HEK293 (cell line): ENCODE results near the gene SMARCB1.

ENCODE experiments used
- CTCF ChIA-PET: fragments of 350-600 bp; formaldehyde crosslinking; extraction: SDS; loops from one replicate; lab custom pipeline; 2021; ENCODE audit warnings: antibody characterized with exemption; lab: Yijun Ruan, JAX
- POLR2A ChIA-PET: fragments of 300-600 bp; formaldehyde crosslinking; extraction: SDS; loops from one replicate; lab custom pipeline; 2020; ENCODE audit warnings: antibody characterized with exemption, inconsistent platforms; lab: Yijun Ruan, JAX
- H3K27ac ChIP-seq: fragments of 200-500 bp; sonication (Bioruptor generic); 2 replicates; pipeline ENCODE4 v1.5.1; 2014; ENCODE audit warnings: low read depth, low read length, control low read depth, inconsistent platforms; ENCODE audit errors: extremely low read depth
- H3K36me3 ChIP-seq, 2 experiments: fragments of 200-500 bp in 1 of 2; sonication (Bioruptor generic) in 1 of 2; 1 replicate in 1 of 2; 2 replicates in 1 of 2; pipeline ENCODE4 v1.5.1; 2014 to 2017; ENCODE audit warnings: inconsistent platforms in 2 of 2, low read length in 2 of 2; ENCODE audit not compliant: control insufficient read depth in 2 of 2, insufficient read depth in 1 of 2
- H3K4me1 ChIP-seq: fragments of 200-500 bp; sonication (Bioruptor generic); 2 replicates; pipeline ENCODE4 v1.5.1; 2014; ENCODE audit warnings: mild to moderate bottlenecking, low read length, inconsistent platforms; ENCODE audit not compliant: control insufficient read depth, insufficient read depth
- H3K4me3 ChIP-seq: 2 replicates; pipeline ENCODE4 v1.5.1; 2011; ENCODE audit warnings: low read depth, mild to moderate bottlenecking, control low read depth, low read length, moderate library complexity
- H3K9me3 ChIP-seq: fragments of 200-500 bp; sonication (Bioruptor generic); 2 replicates; pipeline ENCODE4 v1.5.1; 2014; ENCODE audit warnings: low read depth, low read length, inconsistent platforms; ENCODE audit not compliant: control insufficient read depth, insufficient read depth
- FEZF1 ChIP-seq: fragments of 450-650 bp; formaldehyde crosslinking; IDR thresholded peaks from 2 replicates; pipeline ENCODE4 v1.5.1; 2016; ENCODE audit warnings: missing biosample characterization, missing genetic modification characterization
- GFI1B ChIP-seq: fragments of 450-650 bp; formaldehyde crosslinking; IDR thresholded peaks from 2 replicates; pipeline ENCODE4 v1.5.1; 2016; ENCODE audit warnings: missing biosample characterization, missing genetic modification characterization
- GLI2 ChIP-seq: fragments of 450-650 bp; formaldehyde crosslinking; IDR thresholded peaks from 2 replicates; pipeline ENCODE4; 2017; ENCODE audit warnings: missing biosample characterization, missing genetic modification characterization, low read depth, borderline replicate concordance
- HOXC10 ChIP-seq: sonication (generic); formaldehyde crosslinking; IDR thresholded peaks from 2 replicates; pipeline ENCODE4 v1.8.1; 2023; ENCODE audit warnings: mild to moderate bottlenecking, missing genetic modification reagents
- OVOL3 ChIP-seq: fragments of 450-650 bp; formaldehyde crosslinking; IDR thresholded peaks from 2 replicates; pipeline ENCODE4 v1.5.1; 2016; ENCODE audit warnings: missing biosample characterization, missing genetic modification characterization
- RBAK ChIP-seq: fragments of 450-650 bp; formaldehyde crosslinking; IDR thresholded peaks from 2 replicates; pipeline ENCODE4 v1.5.1; 2016; ENCODE audit warnings: missing biosample characterization, missing genetic modification characterization
- REPIN1 ChIP-seq: fragments of 450-650 bp; formaldehyde crosslinking; IDR thresholded peaks from 2 replicates; pipeline ENCODE4 v1.5.1; 2017; ENCODE audit warnings: missing biosample characterization, missing genetic modification characterization, low read depth
- SALL2 ChIP-seq: fragments of 450-650 bp; formaldehyde crosslinking; IDR thresholded peaks from 2 replicates; pipeline ENCODE4 v1.5.0; 2017; ENCODE audit warnings: missing biosample characterization, mild to moderate bottlenecking, missing genetic modification characterization, borderline replicate concordance
- SCRT2 ChIP-seq: fragments of 450-650 bp; formaldehyde crosslinking; IDR thresholded peaks from 2 replicates; pipeline ENCODE4 v1.5.1; 2016; ENCODE audit warnings: missing biosample characterization, missing genetic modification characterization
- SP3 ChIP-seq: fragments of 450-650 bp; formaldehyde crosslinking; IDR thresholded peaks from 2 replicates; pipeline ENCODE4 v1.5.1; 2016; ENCODE audit warnings: missing biosample characterization, missing genetic modification characterization
- YY1 ChIP-seq: fragments of 450-650 bp; formaldehyde crosslinking; IDR thresholded peaks from 2 replicates; pipeline ENCODE4 v1.5.1; 2018; ENCODE audit warnings: missing biosample characterization, missing genetic modification characterization
- ZBTB48 ChIP-seq: fragments of 450-650 bp; formaldehyde crosslinking; IDR thresholded peaks from 2 replicates; pipeline ENCODE4 v1.5.1; 2016; ENCODE audit warnings: missing biosample characterization, missing genetic modification characterization
- ZBTB8A ChIP-seq: fragments of 450-650 bp; formaldehyde crosslinking; IDR thresholded peaks from 2 replicates; pipeline ENCODE4 v1.5.1; 2016; ENCODE audit warnings: missing biosample characterization, missing genetic modification characterization
- ZEB2 ChIP-seq: fragments of 450-650 bp; formaldehyde crosslinking; IDR thresholded peaks from 2 replicates; pipeline ENCODE4 v1.5.1; 2016; ENCODE audit warnings: missing biosample characterization, missing genetic modification characterization
- ZNF121 ChIP-seq: fragments of 450-650 bp; formaldehyde crosslinking; IDR thresholded peaks from 2 replicates; pipeline ENCODE4 v1.5.1; 2016; ENCODE audit warnings: missing biosample characterization, missing genetic modification characterization
- ZNF202 ChIP-seq: fragments of 450-650 bp; formaldehyde crosslinking; IDR thresholded peaks from 2 replicates; pipeline ENCODE4 v1.5.1; 2016; ENCODE audit warnings: missing biosample characterization, missing genetic modification characterization, borderline replicate concordance
- ZNF248 ChIP-seq: fragments of 450-650 bp; formaldehyde crosslinking; IDR thresholded peaks from 2 replicates; pipeline ENCODE4 v1.5.1; 2017; ENCODE audit warnings: missing biosample characterization, missing genetic modification characterization
- ZNF341 ChIP-seq: fragments of 450-650 bp; formaldehyde crosslinking; IDR thresholded peaks from 2 replicates; pipeline ENCODE4; 2016; ENCODE audit warnings: low read depth, missing biosample characterization, missing genetic modification characterization
- ZNF416 ChIP-seq: fragments of 450-650 bp; formaldehyde crosslinking; IDR thresholded peaks from 2 replicates; pipeline ENCODE4 v1.5.1; 2016; ENCODE audit warnings: missing biosample characterization, missing genetic modification characterization
- ZNF670 ChIP-seq: fragments of 450-650 bp; formaldehyde crosslinking; IDR thresholded peaks from 2 replicates; pipeline ENCODE4 v1.5.1; 2016; ENCODE audit warnings: missing biosample characterization, missing genetic modification characterization, low read depth
- ZNF701 ChIP-seq: fragments of 450-650 bp; formaldehyde crosslinking; IDR thresholded peaks from 2 replicates; pipeline ENCODE4 v1.5.1; 2016; ENCODE audit warnings: missing biosample characterization, missing genetic modification characterization
- ZNF777 ChIP-seq: fragments of 450-650 bp; formaldehyde crosslinking; IDR thresholded peaks from 2 replicates; pipeline ENCODE4 v1.5.1; 2017; ENCODE audit warnings: missing biosample characterization, missing genetic modification characterization, borderline replicate concordance
- ZNF792 ChIP-seq: fragments of 450-650 bp; formaldehyde crosslinking; IDR thresholded peaks from 2 replicates; pipeline ENCODE4 v1.5.1; 2016; ENCODE audit warnings: missing biosample characterization, missing genetic modification characterization
- ZNF837 ChIP-seq: fragments of 450-650 bp; formaldehyde crosslinking; IDR thresholded peaks from 2 replicates; pipeline ENCODE4 v1.5.1; 2016; ENCODE audit warnings: missing biosample characterization, missing genetic modification characterization
- TF ChIP-seq, protein P1 (sequence below): fragments of 450-650 bp; formaldehyde crosslinking; IDR thresholded peaks from 2 replicates; pipeline ENCODE4 v1.5.1; 2017; ENCODE audit warnings: missing biosample characterization, missing genetic modification characterization
- TF ChIP-seq, protein P2 (sequence below): fragments of 450-650 bp; formaldehyde crosslinking; IDR thresholded peaks from 2 replicates; pipeline ENCODE4 v1.5.1; 2016; ENCODE audit warnings: missing biosample characterization, missing genetic modification characterization
- TF ChIP-seq, protein P3 (sequence below): fragments of 450-650 bp; formaldehyde crosslinking; IDR thresholded peaks from 2 replicates; pipeline ENCODE4 v1.5.1; 2016; ENCODE audit warnings: missing biosample characterization, missing genetic modification characterization

SMARCB1 gene

DNA sequence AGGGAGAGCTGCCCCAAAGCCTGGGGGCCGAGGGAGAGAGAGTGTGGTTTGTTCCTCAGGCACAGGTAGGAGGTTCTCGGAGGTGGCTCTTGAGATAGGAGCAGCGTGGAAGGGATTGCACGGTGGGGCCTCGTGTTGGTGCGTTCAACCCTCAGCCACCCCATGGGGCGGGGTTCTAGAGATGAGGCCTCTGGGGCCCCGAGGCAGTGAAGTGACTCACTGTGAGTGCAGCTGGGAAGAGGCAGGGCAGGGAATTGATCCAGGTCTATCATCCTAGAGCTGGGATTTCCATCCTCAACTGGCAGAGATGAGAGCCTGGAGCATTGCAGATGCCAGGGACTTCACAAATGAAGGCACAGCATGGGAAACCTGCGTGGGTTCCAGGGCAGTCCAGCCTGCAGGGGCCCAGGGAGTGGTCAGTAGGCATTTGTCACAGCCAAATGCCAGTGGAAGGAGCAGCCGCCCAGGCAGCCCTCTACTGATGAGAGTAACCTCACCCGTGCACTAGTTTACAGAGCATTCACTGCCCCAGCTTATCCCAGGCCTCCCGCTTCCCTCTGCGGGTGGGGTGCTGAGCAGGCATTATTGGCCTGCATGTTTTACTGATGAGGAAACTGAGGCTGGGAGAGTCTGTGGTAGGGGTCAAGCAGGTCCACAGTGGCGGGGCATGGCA, 5.1 kb upstream of the SMARCB1 start (continued):
- TF ChIP-seq, protein P1, sequence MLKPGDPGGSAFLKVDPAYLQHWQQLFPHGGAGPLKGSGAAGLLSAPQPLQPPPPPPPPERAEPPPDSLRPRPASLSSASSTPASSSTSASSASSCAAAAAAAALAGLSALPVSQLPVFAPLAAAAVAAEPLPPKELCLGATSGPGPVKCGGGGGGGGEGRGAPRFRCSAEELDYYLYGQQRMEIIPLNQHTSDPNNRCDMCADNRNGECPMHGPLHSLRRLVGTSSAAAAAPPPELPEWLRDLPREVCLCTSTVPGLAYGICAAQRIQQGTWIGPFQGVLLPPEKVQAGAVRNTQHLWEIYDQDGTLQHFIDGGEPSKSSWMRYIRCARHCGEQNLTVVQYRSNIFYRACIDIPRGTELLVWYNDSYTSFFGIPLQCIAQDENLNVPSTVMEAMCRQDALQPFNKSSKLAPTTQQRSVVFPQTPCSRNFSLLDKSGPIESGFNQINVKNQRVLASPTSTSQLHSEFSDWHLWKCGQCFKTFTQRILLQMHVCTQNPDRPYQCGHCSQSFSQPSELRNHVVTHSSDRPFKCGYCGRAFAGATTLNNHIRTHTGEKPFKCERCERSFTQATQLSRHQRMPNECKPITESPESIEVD: no peak
- TF ChIP-seq ZBTB48 (tag by site-specific recombination): peak; percentile 48; the same call in 1 of the 2 replicates
- TF ChIP-seq, protein P2, sequence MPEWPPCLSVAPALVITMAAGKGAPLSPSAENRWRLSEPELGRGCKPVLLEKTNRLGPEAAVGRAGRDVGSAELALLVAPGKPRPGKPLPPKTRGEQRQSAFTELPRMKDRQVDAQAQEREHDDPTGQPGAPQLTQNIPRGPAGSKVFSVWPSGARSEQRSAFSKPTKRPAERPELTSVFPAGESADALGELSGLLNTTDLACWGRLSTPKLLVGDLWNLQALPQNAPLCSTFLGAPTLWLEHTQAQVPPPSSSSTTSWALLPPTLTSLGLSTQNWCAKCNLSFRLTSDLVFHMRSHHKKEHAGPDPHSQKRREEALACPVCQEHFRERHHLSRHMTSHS: no peak

DNA sequence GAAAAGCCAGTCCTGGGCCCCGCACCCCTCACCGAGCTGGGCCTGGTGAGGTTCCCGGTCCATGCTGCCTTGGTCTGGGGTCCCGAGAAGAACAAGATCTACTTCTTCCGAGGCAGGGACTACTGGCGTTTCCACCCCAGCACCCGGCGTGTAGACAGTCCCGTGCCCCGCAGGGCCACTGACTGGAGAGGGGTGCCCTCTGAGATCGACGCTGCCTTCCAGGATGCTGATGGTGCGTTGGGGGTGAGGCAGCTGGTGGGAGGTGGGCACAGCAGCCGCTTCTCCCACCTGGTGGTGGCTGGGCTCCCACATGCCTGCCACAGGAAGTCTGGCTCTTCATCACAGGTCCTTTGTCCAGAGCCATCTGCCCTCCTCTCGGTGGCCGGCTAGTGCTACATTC, 4.5 kb upstream of the SMARCB1 start:
- no peak overlapping the region for H3K27ac ChIP-seq
- POLR2A ChIA-PET: no interaction called here
- CTCF ChIA-PET: no interaction called here
- H3K4me1 ChIP-seq: no peaks in the 10 kb centered on the region; the same call in 1 of the 2 replicates
- H3K9me3 ChIP-seq: no peaks in the 10 kb centered on the region
- no peaks in the 10 kb centered on the region for H3K36me3 ChIP-seq
- H3K4me3 ChIP-seq: no peak overlapping the region
- TF ChIP-seq OVOL3 (tag by site-specific recombination) (no peak), REPIN1 (tag by site-specific recombination) (no peak), ZNF341 (tag by site-specific recombination) (no peak), GLI2 (tag by site-specific recombination) (no peak)

DNA sequence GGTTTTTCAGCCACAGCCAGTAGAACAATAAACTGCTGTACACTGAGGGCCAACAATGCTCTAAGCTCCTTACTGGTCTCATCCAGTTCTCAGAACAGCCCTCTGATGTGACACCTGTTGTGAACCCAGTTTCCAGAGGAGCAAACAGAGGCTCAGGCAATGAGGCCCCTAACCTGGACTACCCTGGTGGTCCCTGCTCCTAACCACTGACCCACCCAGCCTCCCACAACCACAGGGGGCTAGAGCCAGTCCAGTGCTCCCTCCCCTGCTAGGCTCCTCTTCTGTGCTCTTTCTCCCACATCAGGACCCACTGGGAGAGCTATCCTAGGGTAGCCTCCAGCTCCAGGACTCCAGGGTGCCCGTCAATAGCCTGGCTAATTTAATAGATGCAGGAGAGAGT, 4.1 kb upstream of the SMARCB1 start:
- H3K9me3 ChIP-seq: no peaks in the 10 kb centered on the region
- H3K4me1 ChIP-seq: no peaks in the 10 kb centered on the region; the same call in 1 of the 2 replicates
- POLR2A ChIA-PET: no interaction called here
- no peak overlapping the region for H3K4me3 ChIP-seq
- H3K36me3 ChIP-seq: no peaks in the 10 kb centered on the region
- peak; percentile 36; the same call in 1 of the 2 replicates for TF ChIP-seq SCRT2 (tag by site-specific recombination)
- TF ChIP-seq ZNF777 (tag by site-specific recombination): no peak
- CTCF ChIA-PET: no interaction called here
- H3K27ac ChIP-seq: no peak overlapping the region

DNA sequence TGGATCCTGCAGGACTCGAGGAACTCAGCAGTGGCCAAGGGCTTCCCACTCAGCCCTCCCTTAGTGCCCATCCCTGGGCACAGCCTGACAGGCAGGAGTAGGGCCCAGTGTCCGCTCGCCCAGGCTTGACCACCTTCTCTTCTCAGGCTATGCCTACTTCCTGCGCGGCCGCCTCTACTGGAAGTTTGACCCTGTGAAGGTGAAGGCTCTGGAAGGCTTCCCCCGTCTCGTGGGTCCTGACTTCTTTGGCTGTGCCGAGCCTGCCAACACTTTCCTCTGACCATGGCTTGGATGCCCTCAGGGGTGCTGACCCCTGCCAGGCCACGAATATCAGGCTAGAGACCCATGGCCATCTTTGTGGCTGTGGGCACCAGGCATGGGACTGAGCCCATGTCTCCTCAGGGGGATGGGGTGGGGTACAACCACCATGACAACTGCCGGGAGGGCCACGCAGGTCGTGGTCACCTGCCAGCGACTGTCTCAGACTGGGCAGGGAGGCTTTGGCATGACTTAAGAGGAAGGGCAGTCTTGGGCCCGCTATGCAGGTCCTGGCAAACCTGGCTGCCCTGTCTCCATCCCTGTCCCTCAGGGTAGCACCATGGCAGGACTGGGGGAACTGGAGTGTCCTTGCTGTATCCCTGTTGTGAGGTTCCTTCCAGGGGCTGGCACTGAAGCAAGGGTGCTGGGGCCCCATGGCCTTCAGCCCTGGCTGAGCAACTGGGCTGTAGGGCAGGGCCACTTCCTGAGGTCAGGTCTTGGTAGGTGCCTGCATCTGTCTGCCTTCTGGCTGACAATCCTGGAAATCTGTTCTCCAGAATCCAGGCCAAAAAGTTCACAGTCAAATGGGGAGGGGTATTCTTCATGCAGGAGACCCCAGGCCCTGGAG, 3.3 kb upstream of the SMARCB1 start:
- no peaks in the 10 kb centered on the region for H3K9me3 ChIP-seq
- ChIA-PET POLR2A (no interaction called here), CTCF (no interaction called here)

More for the DNA sequence above, 3.3 kb upstream of the SMARCB1 start:
- TF ChIP-seq ZNF202 (tag by site-specific recombination) (no peak), GLI2 (tag by site-specific recombination) (no peak), ZNF416 (tag by site-specific recombination) (no peak), ZNF792 (tag by site-specific recombination) (no peak), ZEB2 (tag by site-specific recombination) (no peak), ZNF837 (tag by site-specific recombination) (no peak), ZBTB8A (tag by site-specific recombination) (no peak), SALL2 (tag by site-specific recombination) (no peak), FEZF1 (no peak), YY1 (tag by site-specific recombination) (no peak), HOXC10 (CRISPR knock-in tag) (no peak), SP3 (tag by site-specific recombination) (no peak), RBAK (tag by site-specific recombination) (no peak), ZNF121 (no peak), ZNF248 (no peak), ZNF670 (no peak), GFI1B (tag by site-specific recombination) (no peak), ZNF701 (tag by site-specific recombination) (no peak)
- TF ChIP-seq, protein P3, sequence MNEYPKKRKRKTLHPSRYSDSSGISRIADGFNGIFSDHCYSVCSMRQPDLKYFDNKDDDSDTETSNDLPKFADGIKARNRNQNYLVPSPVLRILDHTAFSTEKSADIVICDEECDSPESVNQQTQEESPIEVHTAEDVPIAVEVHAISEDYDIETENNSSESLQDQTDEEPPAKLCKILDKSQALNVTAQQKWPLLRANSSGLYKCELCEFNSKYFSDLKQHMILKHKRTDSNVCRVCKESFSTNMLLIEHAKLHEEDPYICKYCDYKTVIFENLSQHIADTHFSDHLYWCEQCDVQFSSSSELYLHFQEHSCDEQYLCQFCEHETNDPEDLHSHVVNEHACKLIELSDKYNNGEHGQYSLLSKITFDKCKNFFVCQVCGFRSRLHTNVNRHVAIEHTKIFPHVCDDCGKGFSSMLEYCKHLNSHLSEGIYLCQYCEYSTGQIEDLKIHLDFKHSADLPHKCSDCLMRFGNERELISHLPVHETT (tag by site-specific recombination): no peak
- H3K36me3 ChIP-seq: peaks cover 1 to 3% of the 10 kb centered on the region in 2 experiments; a peak in 2 of 3 replicates
- peaks cover 6% of the 10 kb centered on the region for H3K4me1 ChIP-seq
- no peak overlapping the region for H3K27ac ChIP-seq
- no peak overlapping the region for H3K4me3 ChIP-seq
